GM18520 (cell line): ENCODE measurements around the gene TGIF2LY.
"Not testable (repeated sequence)": the region's sequence is repeated elsewhere in the genome, so short reads cannot be mapped to it uniquely, and the experiment has no call there.

Experiments used
- ATAC-seq: cut with Tn5 transposase; IDR thresholded peaks from one replicate; pipeline ENCODE4 v1.9.1; 2021; ENCODE audit not compliant: unreplicated experiment

Gene TGIF2LY

DNA sequence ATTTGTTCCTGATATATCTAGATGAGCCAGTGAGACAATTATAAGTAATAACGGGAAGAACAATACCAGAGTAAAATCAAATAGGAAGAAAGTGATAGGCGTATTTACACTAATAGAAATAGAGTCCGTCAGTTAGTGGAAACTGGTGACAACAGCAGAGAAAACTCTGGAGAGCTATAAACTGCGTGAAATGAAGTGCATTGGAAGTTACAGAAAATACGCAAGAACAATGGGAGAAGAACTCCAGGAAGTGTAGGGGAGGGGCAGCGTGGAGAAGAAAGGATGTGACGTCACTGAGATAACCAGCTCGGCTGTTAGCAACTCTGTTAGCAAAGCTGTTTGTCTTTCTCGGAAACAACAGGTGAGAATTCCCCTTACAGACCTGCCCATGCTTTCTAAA is at the start of gene TGIF2LY:
Gene TGIF2LY, plus strand, starts transcription at position 301 of the 400 bp plus-strand sequence. CDS start 178 bp downstream, outside the sequence.
- ATAC-seq, result not testable (repeated sequence)
